HepG2 (cell line): ENCODE results near the gene CARD9. TPM values are rescaled to one million over a fixed set of nuclear protein-coding genes. Genes with fewer than 3 reads are reported as not detected.

Experiments
- ATAC-seq: fragments of 200-7000 bp; cut with Tn5 transposase; 3 replicates; pipeline ENCODE4 v1.9.1; 2020; ENCODE audit warnings: mild to moderate bottlenecking, moderate library complexity
- BruUV-seq: library from RNA; stranded (reverse); fragments of 400-500 nt; replicated peaks from 2 replicates; lab custom pipeline; 2021; lab: Mats Ljungman, UMichigan
- CTCF ChIA-PET: fragments of 300-600 bp; formaldehyde crosslinking; extraction: SDS; loops from one replicate; lab custom pipeline; 2021; ENCODE audit warnings: low total read pairs, inconsistent platforms, low intra/inter-chr PET ratio; lab: Yijun Ruan, JAX
- POLR2A ChIA-PET: fragments of 350-600 bp; sonication (Branson Sonifier 250); formaldehyde crosslinking; loops from one replicate; lab custom pipeline; 2020; ENCODE audit warnings: antibody characterized with exemption, inconsistent platforms; lab: Yijun Ruan, JAX
- DNase-seq: peaks from one replicate; pipeline ENCODE4 v3.0.0-alpha.2; 2015; ENCODE audit warnings: low spot score
- FAIRE-seq: peaks from 3 replicates; lab custom pipeline; 2011; peaks lifted over from hg19 to GRCh38; lab: Jason Lieb, UNC
- H2AFZ ChIP-seq: one replicate; pipeline ENCODE4 v1.6.1; 2011; ENCODE audit warnings: low read length, inconsistent platforms
- H3K27ac ChIP-seq: fragments of 300-600 bp; 3 replicates; pipeline ENCODE4 v1.8.0; 2011; ENCODE audit warnings: mixed run types, mild to moderate bottlenecking, mixed read lengths, low read length, inconsistent platforms; ENCODE audit not compliant: insufficient read depth; ENCODE audit errors: extremely low read length
- H3K27me3 ChIP-seq, 2 experiments: fragments of 200-600 bp in 1 of 2; 2 replicates in 1 of 2; 3 replicates in 1 of 2; pipeline versions ENCODE4 v1.6.0 to v1.8.0; 2011; ENCODE audit warnings: low read length in 2 of 2, mild to moderate bottlenecking in 2 of 2, moderate library complexity in 2 of 2, inconsistent platforms in 1 of 2; ENCODE audit not compliant: insufficient read depth in 2 of 2, control insufficient read depth in 1 of 2
- H3K36me3 ChIP-seq, 2 experiments: fragments of 200-600 bp in 1 of 2; replicated peaks in 1 of 2; 2 replicates in 1 of 2; 3 replicates in 1 of 2; pipeline versions ENCODE4 v1.5.1 to v1.8.0; 2011; ENCODE audit warnings: low read length in 2 of 2, inconsistent platforms in 1 of 2; ENCODE audit not compliant: insufficient read depth in 2 of 2, control insufficient read depth in 1 of 2
- H3K4me1 ChIP-seq: 2 replicates; pipeline ENCODE4 v1.5.1; 2012; ENCODE audit warnings: low read length, inconsistent platforms; ENCODE audit not compliant: insufficient read depth
- H3K4me2 ChIP-seq: 2 replicates; pipeline ENCODE4 v1.6.0; 2011; ENCODE audit warnings: low read depth, low read length, inconsistent platforms
- H3K4me3 ChIP-seq, 3 experiments: fragments of 200-600 bp in 1 of 3; sonication (generic), shearing (Covaris generic) in 1 of 3; replicated peaks in 1 of 3; 2 replicates each; pipeline ENCODE4 v1.5.1; 2011 to 2016; ENCODE audit warnings: low read length in 3 of 3, inconsistent platforms in 2 of 3, low read depth in 2 of 3, mild to moderate bottlenecking in 2 of 3, control low read depth in 1 of 3, mixed read lengths in 1 of 3; ENCODE audit not compliant: insufficient read depth in 1 of 3
- H3K79me2 ChIP-seq: one replicate; pipeline ENCODE4 v1.6.1; 2011; ENCODE audit warnings: low read length, inconsistent platforms; ENCODE audit not compliant: insufficient read depth
- H3K9ac ChIP-seq: 2 replicates; pipeline ENCODE4 v1.6.0; 2011; ENCODE audit warnings: mild to moderate bottlenecking, low read depth, low read length, inconsistent platforms; ENCODE audit not compliant: insufficient read depth
- H3K9me3 ChIP-seq: 2 replicates; pipeline ENCODE4 v1.5.1; 2012; ENCODE audit warnings: mild to moderate bottlenecking, low read length
- H4K20me1 ChIP-seq: 2 replicates; pipeline ENCODE4 v1.6.0; 2011; ENCODE audit warnings: inconsistent platforms, mild to moderate bottlenecking, low read length, moderate library complexity; ENCODE audit not compliant: insufficient read depth
- FLYWCH1 ChIP-seq: sonication (generic); formaldehyde crosslinking; IDR thresholded peaks from 2 replicates; pipeline ENCODE4 v1.8.1; 2023; ENCODE audit warnings: mild to moderate bottlenecking, missing genetic modification reagents
- FOXP4 ChIP-seq: sonication (generic); formaldehyde crosslinking; IDR thresholded peaks from 2 replicates; pipeline ENCODE4 v1.4.0; 2020; ENCODE audit warnings: missing genetic modification reagents
- MAFK ChIP-seq, 2 experiments: IDR thresholded peaks in 1 of 2; conservative IDR thresholded peaks in 1 of 2; 2 replicates each; pipeline ENCODE4 v1.6.1; 2011; ENCODE audit warnings: improper control_type of control experiment in 2 of 2, low read length in 2 of 2
- NR1H2 ChIP-seq: sonication (generic); formaldehyde crosslinking; IDR thresholded peaks from 2 replicates; pipeline ENCODE4 v1.8.1; 2022; ENCODE audit warnings: low read depth, missing genetic modification reagents, borderline replicate concordance
- PCBP1 ChIP-seq: fragments of 200-400 bp; formaldehyde crosslinking; IDR thresholded peaks from 2 replicates; pipeline ENCODE4 v1.6.1; 2017; ENCODE audit warnings: mild to moderate bottlenecking, low read depth, low read length, borderline replicate concordance
- POLR2A ChIP-seq, 2 experiments: IDR thresholded peaks; 2 replicates each; pipeline ENCODE4 v1.6.1; 2011; ENCODE audit warnings: low read depth in 2 of 2, low read length in 2 of 2, mild to moderate bottlenecking in 1 of 2, moderate library complexity in 1 of 2; ENCODE audit not compliant: insufficient read depth in 1 of 2
- SSRP1 ChIP-seq: IDR thresholded peaks from 2 replicates; pipeline ENCODE4 v1.6.1; 2016; ENCODE audit warnings: control low read depth
- ZBTB20 ChIP-seq: sonication (generic); formaldehyde crosslinking; IDR thresholded peaks from 2 replicates; pipeline ENCODE4 v1.8.1; 2023; ENCODE audit warnings: missing genetic modification reagents, low read depth, mild to moderate bottlenecking, borderline replicate concordance
- ZMYM3 ChIP-seq: sonication (generic); formaldehyde crosslinking; IDR thresholded peaks from 2 replicates; pipeline ENCODE4 v1.5.1; 2020; ENCODE audit warnings: mild to moderate bottlenecking, missing genetic modification reagents
- ZNF501 ChIP-seq: sonication (generic); formaldehyde crosslinking; IDR thresholded peaks from 2 replicates; pipeline ENCODE4 v1.5.1; 2020; ENCODE audit warnings: mild to moderate bottlenecking, moderate library complexity, missing genetic modification reagents
- ZNF607 ChIP-seq: sonication (generic); formaldehyde crosslinking; IDR thresholded peaks from 2 replicates; pipeline ENCODE4 v1.5.1; 2020; ENCODE audit warnings: missing genetic modification reagents, mild to moderate bottlenecking, borderline replicate concordance
- ZNF710 ChIP-seq: sonication (generic); formaldehyde crosslinking; IDR thresholded peaks from 2 replicates; pipeline ENCODE4 v1.5.0; 2020; ENCODE audit warnings: mild to moderate bottlenecking, missing genetic modification reagents, borderline replicate concordance
- WGBS: methylation state at CpG from one replicate; pipeline ENCODE4 v1.1.6; 2017; ENCODE audit warnings: low lambda C conversion rate; 5-methylcytosine and 5-hydroxymethylcytosine counted together
- in situ Hi-C: cut with HindIII; loops from 2 replicates; pipeline ENCODE4 v1.10.0; 2017; ENCODE audit warnings: low pct_unique_long_range_greater_than_20kb; ENCODE audit not compliant: extremely low pct_ligation_motif_present
- intact Hi-C: fragments of 100-400 bp; cut with micrococcal nuclease; formaldehyde crosslinking; loops from one replicate; pipeline ENCODE4 v1.10.0; 2022; ENCODE audit not compliant: unreplicated experiment
- polyA plus RNA-seq, 8 experiments: library from polyadenylated mRNA; depleted of rRNA in 3 of 8; stranded (reverse) in 7 of 8; unstranded in 1 of 8; fragments of >200 nt; fragmentation: Illumina TruSeq in 4 of 8; extraction: Trizol in 4 of 8; gene quantifications; 2 replicates each; pipeline versions ENCODE4 v1.2.1 to v1.2.3, GENCODE V29; 2011 to 2016; ENCODE audit warnings: low read depth in 4 of 8, missing spikeins in 1 of 8, mixed read lengths in 1 of 8; ENCODE audit not compliant: insufficient read depth in 1 of 8
- total RNA-seq, 5 experiments: library from RNA; depleted of rRNA; stranded (reverse); fragments of >200 nt; fragmentation: Illumina TruSeq; extraction: Trizol; gene quantifications; 2 replicates each; pipeline ENCODE4 v1.2.3, GENCODE V29; 2016; ENCODE audit warnings: low read depth in 1 of 5
- TF ChIP-seq, protein P1 (sequence below): sonication (generic); formaldehyde crosslinking; IDR thresholded peaks from 2 replicates; pipeline ENCODE4 v1.5.0; 2020; ENCODE audit warnings: mild to moderate bottlenecking, missing genetic modification reagents
- TF ChIP-seq, protein P2 (sequence below): sonication (generic); formaldehyde crosslinking; IDR thresholded peaks from 2 replicates; pipeline ENCODE4 v1.9.0; 2021; ENCODE audit warnings: missing genetic modification reagents, mild to moderate bottlenecking, borderline replicate concordance

CARD9 gene
- total and polyA plus RNA-seq, 2 of the 13 experiments (the other 11 are each of a cell fraction or from before 2014, with no cell fraction given) = 3.3 to 7.4 TPM

DNA sequence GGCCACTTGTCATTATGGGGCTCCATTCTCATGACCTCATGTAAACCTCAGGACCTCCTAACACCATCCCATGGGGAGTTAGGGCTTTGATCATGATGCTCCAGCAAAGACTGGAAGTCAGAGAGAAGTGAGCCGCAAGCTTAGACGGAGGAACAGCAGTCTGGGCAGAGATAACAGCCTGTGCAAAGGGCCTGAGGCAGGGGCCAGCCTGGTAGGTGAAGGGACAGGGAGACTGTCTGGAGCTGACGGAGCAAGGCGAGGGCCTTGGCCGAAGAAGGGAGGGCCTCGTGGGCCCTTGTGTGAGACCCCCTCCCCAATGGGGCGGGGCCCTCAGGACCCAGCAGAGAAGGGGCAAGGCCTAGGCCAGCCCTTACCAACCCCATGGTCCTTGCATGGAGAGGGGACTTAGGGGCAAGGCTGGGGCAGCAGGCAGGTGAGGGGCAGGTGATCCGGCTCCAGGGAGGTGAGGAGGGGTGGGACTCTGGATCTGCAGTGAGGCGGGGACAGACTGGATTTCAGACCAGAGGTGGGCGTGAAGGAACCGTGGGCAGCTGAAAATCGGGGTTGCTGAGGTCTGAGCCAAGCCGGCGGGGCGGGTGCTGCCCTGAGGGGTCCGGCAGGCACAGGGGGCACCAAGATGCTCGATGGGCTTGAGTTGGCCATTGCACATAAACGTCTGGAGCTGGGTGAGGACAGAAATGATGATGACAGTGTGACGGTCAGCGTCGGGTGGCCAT is 28.8 kb downstream of the CARD9 start:
- peak overlapping the region in 2 of 3 experiments; percentile 47 to 78; a peak in 4 of 6 replicates for H3K4me3 ChIP-seq
- no peaks in the 10 kb centered on the region for H3K9me3 ChIP-seq
- 55% methylated on average over 15 of the region's 21 CpGs for WGBS
- FAIRE-seq (no peak), ATAC-seq (no peak), DNase-seq (no peak)
- no TSS peak for BruUV-seq
- peak overlapping the region; percentile 95 for H3K4me2 ChIP-seq
- peak overlapping the region; percentile 57; the same call in 1 of the 2 replicates for H3K9ac ChIP-seq
- intact Hi-C loops = loop anchor here (1.0 to 2.0 kb wide), 2 partner anchors 10 to 18 kb away; partner anchors contain the start of gene DNLZ
- H3K27me3 ChIP-seq = peaks cover 0 to 9% of the 10 kb centered on the region in 2 experiments; a peak in 2 of 5 replicates
- no peak overlapping the region for H2AFZ ChIP-seq
- in situ Hi-C loops = loop anchor here (25.0 kb wide), 1 partner anchor 293 kb away; no protein-coding TSS in a partner anchor
- H4K20me1 ChIP-seq = no peaks in the 10 kb centered on the region
- no peaks in the 10 kb centered on the region for H3K36me3 ChIP-seq
- H3K27ac ChIP-seq = no peak overlapping the region
- ChIA-PET CTCF (interaction anchor here (1.1 to 1.8 kb wide), 2 partner anchors 29 to 55 kb away, joined by 4 to 6 read pairs; partner anchors contain the start of genes CARD9 and SNAPC4), POLR2A (interaction anchor here (1.4 to 2.9 kb wide), 5 partner anchors 7 to 98 kb away, joined by 3 to 73 read pairs (median 5); partner anchors contain the start of gene DNLZ)
- peaks cover 59% of the 10 kb centered on the region for H3K4me1 ChIP-seq
- H3K79me2 ChIP-seq = no peaks in the 10 kb centered on the region
- TF ChIP-seq ZNF607 = no peak
- no peak for TF ChIP-seq MAFK (conservative IDR thresholded peaks at IDR 0.05 in 1 of 2, IDR thresholded peaks at IDR 0.05 in 1 of 2; ENCODE audit: low read length in 2 of 2)
- TF ChIP-seq ZNF501 (CRISPR knock-in tag) = no peak
- TF ChIP-seq FOXP4 (CRISPR knock-in tag) = no peak
- TF ChIP-seq PCBP1 = 0 out of 2 replicates have a peak, but pooled peaks have one; percentile 16
- 0 out of 2 replicates have a peak, but pooled peaks have one; percentile 12 for TF ChIP-seq NR1H2 (CRISPR knock-in tag)
- TF ChIP-seq ZBTB20 = no peak
- TF ChIP-seq, protein P1, sequence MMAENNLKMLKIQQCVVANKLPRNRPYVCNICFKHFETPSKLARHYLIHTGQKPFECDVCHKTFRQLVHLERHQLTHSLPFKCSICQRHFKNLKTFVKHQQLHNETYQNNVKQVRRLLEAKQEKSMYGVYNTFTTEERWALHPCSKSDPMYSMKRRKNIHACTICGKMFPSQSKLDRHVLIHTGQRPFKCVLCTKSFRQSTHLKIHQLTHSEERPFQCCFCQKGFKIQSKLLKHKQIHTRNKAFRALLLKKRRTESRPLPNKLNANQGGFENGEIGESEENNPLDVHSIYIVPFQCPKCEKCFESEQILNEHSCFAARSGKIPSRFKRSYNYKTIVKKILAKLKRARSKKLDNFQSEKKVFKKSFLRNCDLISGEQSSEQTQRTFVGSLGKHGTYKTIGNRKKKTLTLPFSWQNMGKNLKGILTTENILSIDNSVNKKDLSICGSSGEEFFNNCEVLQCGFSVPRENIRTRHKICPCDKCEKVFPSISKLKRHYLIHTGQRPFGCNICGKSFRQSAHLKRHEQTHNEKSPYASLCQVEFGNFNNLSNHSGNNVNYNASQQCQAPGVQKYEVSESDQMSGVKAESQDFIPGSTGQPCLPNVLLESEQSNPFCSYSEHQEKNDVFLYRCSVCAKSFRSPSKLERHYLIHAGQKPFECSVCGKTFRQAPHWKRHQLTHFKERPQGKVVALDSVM (CRISPR knock-in tag) = no peak
- TF ChIP-seq ZNF710 = no peak
- no peak for TF ChIP-seq SSRP1 (CRISPR knock-in tag)
- TF ChIP-seq FLYWCH1 (CRISPR knock-in tag) = 0 out of 2 replicates have a peak, but pooled peaks have one; percentile 43
- peak; percentile 80 for TF ChIP-seq ZMYM3 (CRISPR knock-in tag)
- TF ChIP-seq POLR2A (IDR thresholded peaks at IDR 0.05; ENCODE audit: insufficient read depth in 1 of 2, low read depth in 2 of 2, low read length in 2 of 2) = no peak
- TF ChIP-seq, protein P2, sequence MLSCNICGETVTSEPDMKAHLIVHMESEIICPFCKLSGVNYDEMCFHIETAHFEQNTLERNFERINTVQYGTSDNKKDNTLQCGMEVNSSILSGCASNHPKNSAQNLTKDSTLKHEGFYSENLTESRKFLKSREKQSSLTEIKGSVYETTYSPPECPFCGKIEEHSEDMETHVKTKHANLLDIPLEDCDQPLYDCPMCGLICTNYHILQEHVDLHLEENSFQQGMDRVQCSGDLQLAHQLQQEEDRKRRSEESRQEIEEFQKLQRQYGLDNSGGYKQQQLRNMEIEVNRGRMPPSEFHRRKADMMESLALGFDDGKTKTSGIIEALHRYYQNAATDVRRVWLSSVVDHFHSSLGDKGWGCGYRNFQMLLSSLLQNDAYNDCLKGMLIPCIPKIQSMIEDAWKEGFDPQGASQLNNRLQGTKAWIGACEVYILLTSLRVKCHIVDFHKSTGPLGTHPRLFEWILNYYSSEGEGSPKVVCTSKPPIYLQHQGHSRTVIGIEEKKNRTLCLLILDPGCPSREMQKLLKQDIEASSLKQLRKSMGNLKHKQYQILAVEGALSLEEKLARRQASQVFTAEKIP (CRISPR knock-in tag) = no peak
